Natural killer cell (primary cell): ENCODE results near the gene MRGPRX4. TPM values are rescaled to one million over a fixed set of nuclear protein-coding genes. Genes with fewer than 3 reads are reported as not detected.
"Not testable (repeated sequence)": the region's sequence is repeated elsewhere in the genome, so short reads cannot be mapped to it uniquely, and the experiment has no call there.

Experiments
- ATAC-seq, 3 donors: fragments of 150-1000 bp in 2 of 3; fragments of 200-7000 bp in 1 of 3; cut with Tn5 transposase; 1 replicate in 1 of 3; 2 replicates in 2 of 3; pipeline ENCODE4 v1.10.0; 2021; ENCODE audit warnings: mild to moderate bottlenecking in 2 of 3, moderate library complexity in 2 of 3
- DNase-seq, 2 donors: peaks; one replicate each; pipeline versions ENCODE4 v3.0.0 to v3.0.0-alpha.2; 2013 to 2021; ENCODE audit warnings: mixed read lengths in 1 of 2
- H3K27ac ChIP-seq: one replicate; pipeline ENCODE4 v1.5.1; 2013; ENCODE audit warnings: mild to moderate bottlenecking, low read length
- H3K27me3 ChIP-seq: one replicate; pipeline ENCODE4 v1.6.1; 2013; ENCODE audit warnings: low read length; ENCODE audit not compliant: control insufficient read depth, insufficient read depth
- H3K36me3 ChIP-seq: one replicate; pipeline ENCODE4 v1.6.1; 2013; ENCODE audit warnings: low read length; ENCODE audit not compliant: control insufficient read depth, insufficient read depth
- H3K4me1 ChIP-seq: one replicate; pipeline ENCODE4 v1.6.1; 2013; ENCODE audit warnings: low read length; ENCODE audit not compliant: control insufficient read depth, insufficient read depth
- H3K4me3 ChIP-seq: one replicate; pipeline ENCODE4 v1.5.1; 2013; ENCODE audit warnings: low read length
- H3K9me3 ChIP-seq: one replicate; pipeline ENCODE4 v1.6.1; 2013; ENCODE audit warnings: low read length; ENCODE audit not compliant: control insufficient read depth, insufficient read depth
- H3K27ac Mint-ChIP-seq, 2 donors: one replicate each; pipeline ENCODE4 v1.8.0; 2022; ENCODE audit warnings: mild to moderate bottlenecking in 2 of 2, mixed read lengths in 2 of 2, moderate library complexity in 1 of 2
- H3K27me3 Mint-ChIP-seq, 2 donors: one replicate each; pipeline ENCODE4 v1.8.0; 2022; ENCODE audit warnings: low read depth in 2 of 2, mixed read lengths in 2 of 2
- H3K36me3 Mint-ChIP-seq: one replicate; pipeline ENCODE4 v1.8.0; 2022; ENCODE audit warnings: mixed read lengths
- H3K4me1 Mint-ChIP-seq, 2 donors: one replicate each; pipeline ENCODE4 v1.8.0; 2022; ENCODE audit warnings: mixed read lengths in 2 of 2
- H3K4me3 Mint-ChIP-seq: one replicate; pipeline ENCODE4 v1.8.0; 2022; ENCODE audit warnings: mild to moderate bottlenecking, moderate library complexity, mixed read lengths
- H3K9me3 Mint-ChIP-seq, 2 donors: one replicate each; pipeline ENCODE4 v1.8.0; 2022; ENCODE audit warnings: mixed read lengths in 2 of 2
- WGBS: methylation state at CpG from one replicate; pipeline ENCODE4 v1.1.7; 2013; ENCODE audit warnings: missing lambda C conversion rate; ENCODE audit not compliant: insufficient coverage; 5-methylcytosine and 5-hydroxymethylcytosine counted together
- intact Hi-C: fragments of 100-400 bp; cut with micrococcal nuclease; formaldehyde crosslinking; loops from one replicate; pipeline ENCODE4 v1.14.2; 2022
- total RNA-seq, 4 donors: library from RNA; stranded (reverse); fragments of 120-200 nt in 1 of 4; gene quantifications; one replicate each; pipeline versions ENCODE4 v1.2.3 to v1.2.4, GENCODE V29; 2013 to 2022
- TF ChIP-seq, protein P1 (sequence below): fragments of 200-600 bp; IDR thresholded peaks from one replicate; pipeline ENCODE4 v1.8.0; 2022; ENCODE audit warnings: antibody characterized with exemption

The MRGPRX4 gene
- total RNA-seq, 3 donors from 2014 or later (not counting 1 experiment from before 2014, with no cell fraction given): not detected

DNA sequence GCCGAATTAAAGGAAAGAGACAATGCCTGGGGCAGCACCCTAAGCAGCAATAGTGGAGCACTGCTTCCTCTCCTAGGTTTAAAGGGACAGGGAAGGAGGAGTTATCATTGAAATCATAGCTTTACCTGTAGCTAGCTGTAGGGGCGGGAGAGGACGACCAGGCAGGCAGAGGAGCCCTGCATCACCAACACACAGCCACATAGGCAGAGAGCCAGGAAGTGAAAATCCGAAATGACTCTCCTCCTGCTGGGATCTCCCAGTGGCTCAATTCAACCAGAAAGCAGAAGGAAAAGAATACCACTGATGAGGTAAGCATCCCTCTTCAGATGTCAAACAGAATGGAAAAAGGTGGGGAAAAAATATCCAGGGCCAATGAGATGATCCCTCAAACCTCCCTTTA is 20.4 kb downstream of the MRGPRX4 start:
- Mint-ChIP-seq H3K4me3 (no peak overlapping the region), H3K9me3 (no peaks in the 10 kb centered on the region), H3K27me3 (peaks cover 11 to 29% of the 10 kb centered on the region in 2 donors), H3K4me1 (no peaks in the 10 kb centered on the region), H3K36me3 (no peaks in the 10 kb centered on the region), H3K27ac (no peak overlapping the region)
- TF ChIP-seq, protein P1, sequence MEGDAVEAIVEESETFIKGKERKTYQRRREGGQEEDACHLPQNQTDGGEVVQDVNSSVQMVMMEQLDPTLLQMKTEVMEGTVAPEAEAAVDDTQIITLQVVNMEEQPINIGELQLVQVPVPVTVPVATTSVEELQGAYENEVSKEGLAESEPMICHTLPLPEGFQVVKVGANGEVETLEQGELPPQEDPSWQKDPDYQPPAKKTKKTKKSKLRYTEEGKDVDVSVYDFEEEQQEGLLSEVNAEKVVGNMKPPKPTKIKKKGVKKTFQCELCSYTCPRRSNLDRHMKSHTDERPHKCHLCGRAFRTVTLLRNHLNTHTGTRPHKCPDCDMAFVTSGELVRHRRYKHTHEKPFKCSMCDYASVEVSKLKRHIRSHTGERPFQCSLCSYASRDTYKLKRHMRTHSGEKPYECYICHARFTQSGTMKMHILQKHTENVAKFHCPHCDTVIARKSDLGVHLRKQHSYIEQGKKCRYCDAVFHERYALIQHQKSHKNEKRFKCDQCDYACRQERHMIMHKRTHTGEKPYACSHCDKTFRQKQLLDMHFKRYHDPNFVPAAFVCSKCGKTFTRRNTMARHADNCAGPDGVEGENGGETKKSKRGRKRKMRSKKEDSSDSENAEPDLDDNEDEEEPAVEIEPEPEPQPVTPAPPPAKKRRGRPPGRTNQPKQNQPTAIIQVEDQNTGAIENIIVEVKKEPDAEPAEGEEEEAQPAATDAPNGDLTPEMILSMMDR: no peak
- ATAC-seq (no peak), DNase-seq (no peak)
- Histone ChIP-seq H3K36me3 (no peaks in the 10 kb centered on the region), H3K9me3 (no peaks in the 10 kb centered on the region), H3K27me3 (no peaks in the 10 kb centered on the region), H3K4me1 (no peaks in the 10 kb centered on the region), H3K4me3 (no peak overlapping the region), H3K27ac (no peak overlapping the region)
- 51% methylated on average over 3 of the region's 4 CpGs for WGBS
- intact Hi-C loops: no loop called here

DNA sequence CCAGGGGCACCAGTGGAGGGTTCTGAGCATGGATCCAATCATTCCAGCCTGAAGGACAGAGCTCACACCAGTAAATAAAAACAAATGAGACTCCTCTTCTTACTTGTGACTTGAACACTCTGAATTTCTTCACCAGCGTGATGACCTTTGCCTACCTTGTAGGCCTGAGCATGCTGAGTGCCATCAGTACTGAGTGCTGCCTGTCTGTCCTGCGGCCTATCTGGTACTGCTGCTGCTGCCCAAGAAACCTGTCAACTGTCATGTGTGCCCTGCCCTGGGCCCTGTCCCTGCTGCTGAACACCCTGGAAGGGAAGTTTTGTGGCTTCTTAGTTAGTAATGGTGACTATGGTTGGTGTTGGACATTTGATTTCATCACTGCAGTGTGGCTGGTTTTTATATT is 23.9 kb downstream of the MRGPRX4 start:
- no peaks in the 10 kb centered on the region for H3K36me3 Mint-ChIP-seq
- H3K4me1 ChIP-seq: no peaks in the 10 kb centered on the region
- H3K27me3 Mint-ChIP-seq: peaks cover 23 to 45% of the 10 kb centered on the region in 2 donors
- TF ChIP-seq, protein P1: no peak
- H3K4me3 Mint-ChIP-seq: no peak overlapping the region
- no peaks in the 10 kb centered on the region for H3K4me1 Mint-ChIP-seq
- no peak overlapping the region for H3K27ac Mint-ChIP-seq
- no peaks in the 10 kb centered on the region for H3K36me3 ChIP-seq
- no peaks in the 10 kb centered on the region for H3K9me3 Mint-ChIP-seq
- ATAC-seq (no peak), DNase-seq (no peak)
- no peak overlapping the region for H3K4me3 ChIP-seq
- WGBS: 96% methylated on average over 2 of the region's 2 CpGs
- no peak overlapping the region for H3K27ac ChIP-seq
- no peaks in the 10 kb centered on the region for H3K9me3 ChIP-seq
- H3K27me3 ChIP-seq: no peaks in the 10 kb centered on the region
- intact Hi-C loops: no loop called here

DNA sequence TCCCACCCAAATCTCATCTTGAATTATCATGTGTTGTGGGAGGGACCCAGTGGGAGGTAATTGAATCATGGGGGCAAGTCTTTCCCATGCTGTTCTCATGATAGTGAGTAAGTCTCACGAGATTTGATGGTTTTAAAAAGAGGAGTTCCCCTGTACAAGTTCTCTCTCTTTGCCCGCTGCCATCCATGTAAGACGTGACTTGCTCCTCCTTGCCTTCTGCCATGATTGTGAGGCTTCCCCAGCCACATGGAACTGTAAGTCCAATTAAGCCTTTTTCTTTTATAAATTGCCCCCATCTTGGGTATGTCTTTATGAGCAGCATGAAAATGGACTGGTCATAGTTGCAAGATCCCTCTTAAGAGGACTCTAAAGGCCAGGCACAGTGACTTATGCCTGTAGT is 25.1 kb downstream of the MRGPRX4 start:
- H3K4me3 Mint-ChIP-seq, H3K9me3 Mint-ChIP-seq, DNase-seq, H3K36me3 ChIP-seq, H3K27me3 ChIP-seq, H3K36me3 Mint-ChIP-seq, H3K27ac ChIP-seq, H3K4me3 ChIP-seq, H3K4me1 ChIP-seq, H3K4me1 Mint-ChIP-seq, H3K9me3 ChIP-seq, H3K27ac Mint-ChIP-seq, ATAC-seq, intact Hi-C loops: not testable (repeated sequence)
- WGBS: 63% methylated on average over 3 of the region's 3 CpGs
- peaks cover 29 to 53% of the 10 kb centered on the region in 2 donors for H3K27me3 Mint-ChIP-seq

DNA sequence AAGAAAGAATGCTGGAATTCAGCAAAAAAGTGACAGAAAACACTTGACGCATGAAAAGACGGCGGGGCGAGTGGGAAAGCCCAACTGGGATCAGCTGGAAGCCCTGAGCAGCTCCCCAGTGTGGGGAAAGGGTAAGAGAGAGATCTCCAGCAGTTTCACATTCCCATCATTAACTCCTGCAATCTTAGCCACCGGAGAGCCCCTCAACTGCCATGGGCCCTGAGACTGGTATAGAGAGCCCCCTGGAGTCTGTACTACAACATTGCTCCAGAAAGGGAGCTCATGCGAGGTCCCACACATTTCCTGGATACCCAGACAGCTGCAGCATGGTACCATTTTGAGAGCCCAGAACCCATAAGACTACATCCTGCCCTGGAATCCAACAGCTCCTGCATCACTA is 31.1 kb downstream of the MRGPRX4 start:
- 35% methylated on average over 6 of the region's 6 CpGs for WGBS
- no peak overlapping the region for H3K27ac ChIP-seq
- no peaks in the 10 kb centered on the region for H3K36me3 ChIP-seq
- H3K4me1 Mint-ChIP-seq: no peaks in the 10 kb centered on the region
- no peaks in the 10 kb centered on the region for H3K9me3 ChIP-seq
- no peak overlapping the region for H3K4me3 ChIP-seq
- H3K27ac Mint-ChIP-seq: no peak overlapping the region
- peaks cover 3% of the 10 kb centered on the region for H3K27me3 ChIP-seq
- peaks cover 49 to 73% of the 10 kb centered on the region in 2 donors for H3K27me3 Mint-ChIP-seq
- ATAC-seq (no peak), DNase-seq (no peak)
- TF ChIP-seq, protein P1: no peak
- intact Hi-C loops: no loop called here
- H3K36me3 Mint-ChIP-seq: no peaks in the 10 kb centered on the region
- H3K4me1 ChIP-seq: no peaks in the 10 kb centered on the region
- no peak overlapping the region for H3K4me3 Mint-ChIP-seq
- no peaks in the 10 kb centered on the region for H3K9me3 Mint-ChIP-seq
